Measurements from ENCODE around the gene GALNT7.

The GALNT7 gene

DNA sequence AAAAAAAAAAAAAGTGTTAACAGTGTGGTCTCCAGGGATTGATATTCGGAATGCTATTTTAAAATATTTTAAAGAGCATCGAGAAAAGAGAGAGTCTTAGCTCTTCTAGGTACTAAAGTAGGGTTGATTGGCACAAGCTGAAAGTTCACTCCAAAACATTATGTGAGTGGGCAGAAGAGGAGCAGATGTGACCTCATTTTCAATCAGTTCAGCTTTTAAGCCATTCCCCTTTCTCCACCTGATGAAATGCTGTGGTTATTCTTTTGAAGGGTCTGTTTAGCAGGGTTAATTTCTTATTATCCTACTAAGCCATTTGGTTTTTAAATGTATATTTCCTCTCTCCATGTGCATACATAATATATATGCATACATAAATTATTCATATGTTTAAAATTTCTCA, 69.2 kb downstream of the GALNT7 start:
- DNase-seq: no peak

DNA sequence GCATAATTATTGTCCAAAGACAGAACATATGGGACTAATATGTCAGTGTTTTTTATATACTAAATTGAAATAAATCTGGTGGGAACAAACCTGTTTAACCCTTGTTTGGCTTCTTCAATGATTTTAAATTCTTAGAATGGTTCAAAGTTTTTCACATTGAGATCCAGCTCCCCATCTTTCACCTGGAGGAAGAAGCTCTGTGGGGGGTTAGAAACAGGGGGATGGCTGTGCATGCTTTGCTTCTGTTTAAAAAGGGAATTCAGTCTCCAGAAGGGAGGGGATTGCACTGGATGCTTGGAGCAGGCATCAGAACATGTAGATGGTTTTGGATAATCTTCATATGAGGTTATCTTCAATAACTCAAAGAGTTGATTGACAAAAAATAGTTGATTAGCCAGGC, 72.1 kb downstream of the GALNT7 start:
- no peak for DNase-seq

DNA sequence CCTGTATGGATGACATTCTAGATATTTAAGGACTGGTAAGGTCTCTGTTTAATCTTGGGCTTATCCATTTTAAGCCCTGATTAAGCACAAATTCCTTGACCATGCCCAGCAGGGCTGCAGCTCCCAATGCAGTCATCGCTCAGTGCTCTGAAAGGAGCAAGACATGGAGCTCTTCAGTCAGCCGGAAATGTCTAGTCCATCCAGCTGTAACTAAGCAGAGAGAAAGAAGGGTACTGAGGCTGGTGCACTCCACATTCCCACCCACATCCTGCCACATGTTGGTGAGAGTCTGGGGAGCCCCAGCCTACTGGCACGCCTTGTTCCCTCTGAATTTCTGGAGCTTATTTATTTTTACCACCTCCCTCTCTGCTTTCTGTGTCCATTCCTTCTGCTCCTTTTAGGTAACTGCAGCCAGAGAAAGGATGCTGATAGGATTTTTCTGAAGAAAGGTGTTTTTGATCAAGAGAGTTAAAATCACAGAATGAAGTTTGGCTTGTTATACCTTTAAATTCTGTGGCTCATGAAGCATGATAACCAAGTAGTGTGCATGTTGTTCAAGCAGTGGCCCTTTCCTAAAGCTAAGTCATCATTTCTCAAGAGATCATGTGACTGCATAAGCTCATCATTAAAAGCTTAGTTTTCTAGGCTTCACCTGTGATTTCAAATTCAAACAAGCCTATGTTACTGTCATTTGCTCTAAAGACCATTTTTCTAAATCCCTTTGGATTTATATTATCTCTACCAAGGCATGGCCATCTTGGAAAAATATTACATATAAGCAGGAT, 74.0 kb downstream of the GALNT7 start:
- no peak for DNase-seq

DNA sequence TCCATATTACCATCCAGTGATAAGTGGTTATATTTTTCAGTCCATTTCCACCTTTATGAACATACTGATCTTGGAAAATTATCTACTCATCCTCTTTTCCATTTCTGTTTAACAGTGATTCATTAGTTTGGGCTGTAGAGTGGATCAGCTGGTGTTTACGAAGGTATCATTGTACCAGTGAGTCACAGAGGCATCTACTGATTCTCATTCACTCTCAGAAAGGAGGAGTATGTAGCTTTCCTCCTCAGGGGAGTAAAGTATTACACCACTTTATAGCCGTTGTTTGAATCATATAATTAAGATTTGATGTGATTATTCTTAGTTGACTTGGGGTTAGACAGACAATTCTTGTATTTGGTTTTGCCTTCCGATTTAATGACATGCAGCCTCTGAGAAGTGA, 74.7 kb downstream of the GALNT7 start:
- no peak for DNase-seq

DNA sequence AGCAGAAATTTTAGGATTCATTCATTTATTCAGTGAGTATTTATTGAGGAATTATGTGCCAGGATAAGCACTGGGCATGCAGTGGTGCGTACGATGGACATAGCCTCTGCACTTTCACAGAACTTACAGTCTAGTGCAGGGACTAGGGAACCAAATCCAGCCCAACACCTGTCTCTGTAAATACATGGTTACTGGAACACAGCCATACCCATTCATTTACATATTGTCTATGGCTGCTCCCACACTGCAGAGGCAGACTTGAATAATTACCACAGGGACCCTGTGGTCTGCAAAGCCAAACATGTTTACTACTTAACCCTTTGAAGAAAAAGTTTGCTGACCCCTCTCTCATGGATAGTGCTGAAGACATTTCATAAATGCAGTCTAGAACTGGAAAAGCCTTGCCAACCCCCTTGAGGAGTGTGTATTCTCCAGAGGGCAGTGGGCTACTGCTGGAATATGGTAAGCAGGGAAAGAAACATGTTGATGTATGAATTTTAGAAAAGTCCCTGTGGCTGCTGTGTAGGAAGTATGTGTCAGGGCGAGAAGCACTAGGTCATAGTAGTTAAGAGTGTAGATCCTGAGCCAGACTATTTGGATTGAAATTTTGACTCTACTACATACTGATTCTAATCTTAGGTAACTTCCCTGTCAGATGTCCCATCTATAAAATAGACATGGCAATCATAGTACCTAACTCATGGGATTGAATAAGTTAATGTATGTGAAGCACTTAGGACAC, 75.5 kb downstream of the GALNT7 start:
- no peak for DNase-seq

DNA sequence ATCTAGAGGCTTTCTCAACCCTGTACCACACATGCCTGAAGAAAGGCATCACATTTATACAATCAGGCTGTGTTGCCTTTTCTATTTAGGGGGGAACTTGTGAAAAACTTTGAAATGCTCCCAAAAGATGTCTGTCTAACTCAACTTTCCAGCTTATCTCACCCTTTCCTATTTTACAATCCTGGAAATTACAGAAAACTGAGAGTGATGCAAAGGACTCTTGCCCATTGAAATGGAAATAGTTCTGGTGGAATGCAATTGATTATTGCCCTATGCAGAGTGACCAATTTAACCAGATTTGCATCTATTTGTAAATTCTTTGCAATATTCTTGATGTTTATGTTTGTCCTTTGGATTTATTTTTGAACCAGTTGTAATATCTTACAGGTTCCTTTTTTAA, 77.3 kb downstream of the GALNT7 start:
- no peak for DNase-seq

DNA sequence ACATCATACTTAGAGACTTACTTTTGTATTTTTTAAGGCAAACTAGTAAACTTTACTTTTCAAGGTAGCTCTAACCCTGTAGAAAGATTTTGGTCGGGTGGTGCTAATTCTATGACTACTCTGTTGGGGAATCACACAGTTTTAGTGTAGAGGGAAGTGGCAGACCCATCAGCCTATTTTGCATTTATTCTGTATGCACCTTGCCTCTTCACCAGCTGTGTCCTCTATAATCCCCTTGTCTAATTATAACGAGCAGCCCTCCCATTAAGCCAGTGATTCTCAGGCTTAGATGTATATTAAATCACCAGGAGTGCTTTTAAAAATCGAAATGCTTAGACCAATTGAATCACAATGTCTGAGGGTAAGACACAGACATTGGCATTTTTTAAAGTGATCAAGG, 78.1 kb downstream of the GALNT7 start:
- DNase-seq: no peak

DNA sequence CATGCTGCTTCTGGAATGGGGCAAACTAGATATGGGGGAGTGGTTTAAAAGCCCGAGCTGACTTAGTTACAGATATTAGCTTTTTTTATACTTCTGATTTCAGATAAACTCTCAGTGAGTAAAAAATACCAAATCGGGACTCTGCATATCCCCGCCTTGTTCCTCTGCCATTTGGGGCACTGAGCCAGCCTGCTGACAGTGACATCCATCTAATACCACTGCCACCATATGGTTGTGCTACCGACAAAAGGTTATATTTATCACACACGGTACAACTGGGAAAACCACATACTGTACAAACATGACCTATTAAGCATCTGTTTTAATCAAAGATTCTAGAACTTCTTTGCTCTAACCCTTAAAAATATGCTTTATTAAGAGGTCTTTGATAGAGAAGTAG, 78.7 kb downstream of the GALNT7 start:
- no peak for DNase-seq

DNA sequence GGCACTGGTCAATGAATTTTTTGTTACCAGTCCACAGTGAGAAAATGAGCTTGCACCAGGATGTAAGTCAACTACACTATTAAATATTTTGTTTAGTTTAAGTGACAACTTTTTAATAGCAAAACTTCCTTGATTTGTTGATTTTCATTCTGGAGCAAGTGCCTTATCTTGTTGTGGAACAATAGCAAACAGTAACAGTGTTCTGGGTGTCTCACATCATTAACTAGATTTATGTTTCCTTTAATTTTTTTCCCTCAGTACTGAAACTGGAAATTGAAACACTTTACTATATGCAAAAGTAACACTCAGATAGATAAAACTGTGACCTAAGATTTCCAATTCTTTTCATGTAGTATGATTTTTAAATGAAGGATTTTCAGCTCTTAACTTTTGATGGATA, 80.1 kb downstream of the GALNT7 start:
- no peak for DNase-seq

DNA sequence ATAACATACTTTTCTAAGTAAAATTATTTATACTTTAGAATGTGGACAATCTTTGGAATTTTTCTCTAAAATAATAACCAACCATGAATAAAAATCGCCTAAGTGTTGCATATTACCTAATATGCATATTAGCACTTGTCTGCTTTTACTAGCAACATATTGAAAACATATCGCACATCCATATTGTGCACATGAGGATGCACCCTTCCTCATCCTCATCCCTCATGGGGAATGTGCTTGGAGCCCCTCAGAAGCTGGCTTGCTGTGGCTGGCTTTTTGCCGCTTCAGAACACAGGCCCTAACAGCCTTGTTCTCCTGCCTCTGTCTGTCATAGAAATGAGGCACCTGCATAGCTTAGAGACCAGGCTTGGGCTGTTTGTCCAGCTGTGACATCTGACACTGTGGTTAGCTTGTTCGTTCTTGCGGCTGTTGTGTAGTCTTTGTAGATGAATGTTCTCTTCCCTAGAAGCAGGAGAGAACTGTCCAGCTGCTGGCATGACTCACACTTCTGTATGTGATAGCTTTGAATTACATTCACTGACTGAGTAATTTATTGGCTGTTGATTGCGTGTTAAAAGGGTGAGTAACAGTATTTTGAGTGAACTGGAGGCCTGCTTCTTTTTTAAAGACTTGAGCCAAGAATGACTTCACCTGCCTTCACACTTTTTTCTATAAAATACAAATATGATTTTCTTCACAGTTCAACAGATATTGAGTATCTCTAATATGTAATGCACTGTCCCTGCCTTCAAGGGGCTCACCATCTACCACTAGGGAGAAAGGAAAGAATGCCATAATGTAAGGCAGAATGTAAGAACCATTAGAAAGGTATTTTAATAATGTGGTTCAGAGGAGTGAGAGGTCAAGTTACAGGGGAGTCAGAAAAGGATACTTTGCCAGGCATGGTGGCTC, 83.7 kb downstream of the GALNT7 start:
- DNase-seq: no peak

DNA sequence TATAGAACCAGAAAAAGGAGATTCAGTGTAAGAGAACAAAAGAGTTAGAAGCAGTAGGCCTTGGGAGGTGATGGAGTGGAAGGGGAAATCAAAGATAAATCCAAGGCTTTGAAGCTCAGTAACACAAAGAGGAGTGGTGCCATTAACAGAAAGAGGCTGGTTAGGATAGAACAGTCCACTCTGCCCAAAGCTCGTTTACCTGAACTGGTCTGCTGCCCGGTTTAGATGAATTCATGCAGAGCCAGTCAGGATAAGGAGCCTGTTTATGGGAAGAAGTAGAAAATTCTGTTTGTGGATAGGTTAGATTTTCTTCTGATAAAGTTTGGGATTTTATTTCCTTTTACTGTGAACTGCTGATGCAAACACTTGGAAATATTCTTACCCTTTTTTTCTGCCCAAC, 85.0 kb downstream of the GALNT7 start:
- DNase-seq: no peak

DNA sequence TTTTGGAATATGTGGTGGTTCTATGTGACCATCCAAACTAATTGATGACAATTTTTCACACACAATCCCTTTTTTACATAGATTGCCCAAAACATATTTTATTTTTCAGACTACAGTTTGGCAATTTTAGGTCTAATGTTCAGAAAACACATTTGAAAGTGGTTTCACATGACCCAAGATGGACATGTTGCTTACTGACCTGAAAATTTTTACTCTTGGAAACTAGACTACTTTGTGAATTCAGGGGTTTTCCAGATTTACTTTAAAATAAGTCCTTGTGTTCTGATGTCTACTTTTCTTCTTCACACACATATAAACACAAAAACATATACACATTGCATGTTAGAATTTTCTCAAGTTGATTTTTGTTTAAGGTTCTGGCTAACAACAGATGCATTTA, 86.0 kb downstream of the GALNT7 start:
- no peak for DNase-seq

DNA sequence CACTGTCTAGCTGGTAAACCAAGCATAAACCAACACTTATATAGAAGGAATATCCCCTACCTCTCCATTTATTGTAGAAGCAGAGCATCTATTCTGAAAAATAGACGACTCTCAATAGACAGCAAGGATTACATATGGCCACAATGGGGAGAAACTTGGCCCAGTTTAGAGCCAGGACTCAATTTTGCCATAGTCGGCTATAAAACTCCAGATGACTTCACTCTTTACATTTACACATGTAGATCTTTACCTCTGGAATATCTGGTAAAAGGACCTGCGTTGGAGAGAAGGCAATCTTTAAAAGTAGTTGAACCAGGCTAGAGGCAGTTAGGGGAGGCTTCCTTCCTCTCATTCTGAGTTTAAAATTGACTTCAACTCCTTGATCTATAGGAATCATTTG, 88.2 kb downstream of the GALNT7 start:
- no peak for DNase-seq

DNA sequence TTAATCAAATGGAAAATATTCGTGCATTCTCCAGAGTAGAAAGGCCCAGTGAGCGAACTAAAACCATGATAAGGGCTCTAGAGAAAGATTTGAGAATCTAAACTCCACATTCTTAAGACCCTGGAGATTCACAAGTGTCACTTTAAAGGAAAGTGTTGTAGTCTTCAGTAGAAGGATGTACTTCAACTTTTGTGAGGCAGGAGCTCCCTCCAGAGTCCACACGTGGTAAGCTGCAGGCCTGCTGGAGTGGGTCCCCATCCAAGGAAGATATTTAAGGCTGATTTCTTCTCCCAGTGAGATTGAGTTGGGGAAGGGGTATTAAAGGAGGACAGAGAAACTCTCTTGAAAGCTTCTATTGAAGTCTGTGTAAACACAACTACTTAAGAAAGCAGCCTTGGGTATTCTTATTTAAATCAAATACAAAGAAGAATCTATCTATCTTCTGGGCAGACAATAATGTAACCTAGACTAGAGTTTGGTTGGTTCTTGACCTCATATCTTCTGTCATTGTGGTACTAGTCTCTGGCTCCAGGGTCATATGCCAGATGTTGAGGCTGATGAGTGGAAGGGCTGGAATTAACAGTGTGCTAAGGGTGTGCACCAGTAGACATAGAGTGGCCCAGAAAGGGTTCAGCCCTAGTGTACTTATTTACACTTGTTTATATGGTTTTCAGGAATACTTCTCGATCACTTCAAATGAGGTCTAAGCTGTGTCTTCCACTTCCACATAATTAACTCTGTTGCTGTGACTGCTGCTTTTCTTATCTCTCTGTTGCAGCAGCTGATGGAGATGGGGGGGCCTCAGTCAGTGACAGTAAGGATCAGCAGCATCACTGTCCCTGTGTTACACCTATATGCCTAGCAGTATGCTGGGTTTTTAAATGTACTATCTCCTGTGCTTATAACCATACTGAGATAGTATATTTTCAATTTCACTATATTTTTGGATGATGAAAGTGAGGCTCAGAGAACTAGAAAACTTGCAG, 89.4 kb downstream of the GALNT7 start:
- DNase-seq: peak; percentile 41

DNA sequence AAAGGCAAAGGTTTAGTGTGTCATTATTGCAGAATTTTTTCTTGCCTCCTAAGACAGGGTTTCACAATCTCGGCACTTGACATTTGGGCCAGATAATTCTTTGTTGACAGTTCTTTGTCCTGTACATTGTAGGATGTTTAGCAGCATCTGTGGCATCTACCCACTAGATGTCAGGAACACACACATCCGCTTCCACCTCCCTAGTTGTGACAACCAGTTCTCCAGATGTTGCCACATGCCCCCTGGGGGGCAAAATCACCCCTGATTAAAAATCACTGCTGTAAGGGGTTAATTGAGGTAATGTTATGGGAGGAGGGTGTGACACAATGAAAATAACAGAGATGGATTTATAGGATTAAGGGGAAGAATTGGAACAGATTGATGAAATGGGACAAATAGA, 90.3 kb downstream of the GALNT7 start:
- no peak for DNase-seq

DNA sequence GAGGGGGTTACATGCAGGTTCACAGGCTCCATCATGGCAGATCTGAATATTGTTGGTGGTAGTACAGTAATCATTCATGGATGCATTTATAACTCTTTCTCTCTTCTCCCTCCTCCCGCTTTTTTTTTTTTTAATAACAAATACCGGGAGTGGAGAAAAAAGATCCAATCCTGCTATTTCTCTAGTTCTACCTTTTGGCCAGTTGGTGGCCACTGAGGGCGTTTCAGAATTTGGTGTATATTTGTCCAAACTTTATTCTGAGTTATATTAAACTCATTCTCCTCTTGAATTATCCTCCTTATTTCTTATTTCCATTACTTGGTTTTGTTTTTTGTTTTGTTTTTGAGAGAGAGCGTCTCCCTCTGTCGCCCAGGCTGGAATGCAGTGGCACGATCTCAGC, 90.7 kb downstream of the GALNT7 start:
- DNase-seq: no peak

DNA sequence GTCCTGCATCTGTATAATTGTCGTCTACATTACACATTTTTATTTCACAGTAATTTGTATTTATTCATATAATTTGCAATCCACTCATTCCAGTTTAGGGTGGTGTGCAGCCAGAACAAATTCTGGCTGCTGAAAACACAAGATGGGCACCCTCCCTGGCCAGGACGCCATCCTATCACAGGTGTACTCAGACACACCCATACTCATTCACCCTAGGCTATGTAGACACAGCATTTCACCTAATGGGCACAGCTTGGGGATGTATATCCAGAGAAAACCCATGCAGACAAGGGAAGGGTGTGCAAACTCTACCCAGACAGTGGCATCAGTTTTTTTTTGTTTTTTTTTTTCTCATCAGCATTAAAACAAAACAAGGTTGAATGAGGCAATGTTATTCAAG, 92.4 kb downstream of the GALNT7 start:
- DNase-seq: no peak

DNA sequence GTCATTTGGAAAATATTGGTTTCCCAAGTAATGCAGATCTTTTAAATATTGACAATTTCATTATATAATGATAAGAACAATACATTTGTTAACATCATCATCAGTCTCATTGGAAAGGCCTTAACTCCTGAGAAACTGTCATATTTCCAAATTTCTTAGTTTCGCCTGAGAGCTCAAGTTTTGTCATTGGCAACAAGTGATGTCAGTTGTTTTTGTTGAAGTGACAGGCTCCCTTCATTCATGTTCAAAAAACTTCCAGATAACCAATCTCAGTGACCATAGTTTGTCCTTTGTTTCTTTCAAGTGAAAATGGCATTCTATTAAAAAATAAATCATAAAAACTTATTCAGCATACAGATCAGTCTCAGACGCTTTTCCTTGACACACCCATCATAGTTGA, 93.8 kb downstream of the GALNT7 start:
- no peak for DNase-seq

DNA sequence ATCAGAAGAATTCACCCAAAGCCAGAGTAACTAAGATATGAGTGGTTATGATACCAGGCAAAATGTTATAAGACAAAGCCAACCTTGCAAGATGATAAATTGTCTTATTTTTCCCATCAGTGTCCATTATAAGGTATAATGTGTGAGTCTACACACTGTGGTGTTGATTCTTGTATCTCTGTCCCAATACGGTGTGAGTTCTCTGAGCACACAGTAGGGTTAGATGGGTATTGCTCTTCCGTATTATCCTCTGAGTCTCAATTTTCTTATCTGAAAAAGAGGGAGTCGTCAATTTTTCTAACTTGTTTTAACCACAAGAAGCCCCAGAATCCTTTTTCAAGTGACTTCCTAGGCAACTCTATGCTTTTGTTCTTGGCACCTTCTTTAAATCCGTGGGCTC, 95.6 kb downstream of the GALNT7 start:
- DNase-seq: no peak

DNA sequence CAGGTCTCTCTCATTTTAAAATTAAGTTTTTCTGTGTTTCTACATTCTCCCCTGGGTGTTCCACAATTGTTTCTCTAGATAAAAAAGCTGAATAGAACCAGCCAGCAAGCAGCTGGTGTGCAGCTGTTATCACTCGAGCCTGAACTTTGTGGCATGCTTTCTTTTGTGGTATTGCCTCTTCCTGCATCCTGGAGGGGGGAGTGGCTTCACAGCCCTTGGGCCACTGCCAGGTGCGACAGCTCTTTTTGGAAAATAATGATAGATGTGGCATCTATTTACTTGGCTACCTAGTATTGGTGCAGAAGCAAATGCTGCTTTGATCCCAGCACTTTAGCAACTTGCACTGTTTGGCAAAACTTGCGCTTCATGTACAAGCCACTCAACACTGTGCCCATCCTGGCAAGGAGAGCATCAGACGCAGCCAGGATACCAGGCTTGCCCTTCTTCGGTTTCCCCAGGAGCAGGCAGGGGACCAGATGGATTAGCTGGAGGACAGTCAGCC, 96.1 kb downstream of the GALNT7 start:
- DNase-seq: no peak

DNA sequence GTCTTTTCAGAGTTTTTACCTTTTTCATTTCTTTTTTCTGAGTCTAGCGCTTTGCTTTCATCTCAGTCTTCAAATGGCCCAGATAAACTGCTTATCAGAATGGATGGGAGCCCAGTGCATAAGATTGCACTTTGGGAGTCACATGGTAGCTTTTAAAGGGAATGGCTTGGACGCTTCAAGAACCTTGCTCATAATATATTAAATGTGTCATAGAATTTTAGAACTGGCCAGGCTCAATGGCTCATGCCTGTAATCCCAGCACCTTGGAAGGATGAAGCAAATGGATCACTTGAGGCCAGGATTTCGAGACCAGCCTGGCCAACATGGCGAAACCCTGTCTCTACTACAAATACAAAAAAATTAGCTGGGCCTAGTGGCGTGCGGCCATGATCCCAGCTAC, 97.1 kb downstream of the GALNT7 start:
- DNase-seq: no peak

DNA sequence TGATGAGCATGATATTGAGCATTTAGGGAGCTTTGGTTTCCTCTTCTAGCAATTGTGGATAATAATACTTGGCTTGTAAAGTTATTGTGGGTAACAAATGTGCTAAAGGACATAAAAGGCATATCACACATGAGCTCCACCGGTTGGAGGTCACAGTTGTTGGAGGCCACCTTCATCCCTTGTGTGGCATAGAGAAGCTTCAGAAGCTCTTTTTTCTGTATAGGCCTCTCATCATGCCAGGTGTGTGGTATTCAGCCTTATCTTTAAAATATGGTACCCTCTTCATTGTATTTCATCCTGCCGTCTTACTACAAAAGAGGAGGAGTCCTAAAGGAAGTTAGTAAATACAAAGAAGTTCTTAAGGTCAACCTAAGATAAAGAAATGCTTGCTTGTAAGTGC, 99.1 kb downstream of the GALNT7 start:
- no peak for DNase-seq

Data from NCI-H2227 treated with DMSO at 0.1 percent for 48 hours (cell line).